ENCODE results near the gene EDN1. TPM values are rescaled to one million over a fixed set of nuclear protein-coding genes. Genes with fewer than 3 reads are reported as not detected.

The EDN1 gene
- total RNA-seq, 3 donors from 2014 or later (not counting 1 experiment from before 2014, with no cell fraction given) = 0.63 to 1.5 (median 0.71) TPM

- no peaks in the 10 kb centered on the region for H3K36me3 Mint-ChIP-seq
- no peak overlapping the region for H3K27ac ChIP-seq (ENCODE audit: low read length)
- no peaks in the 10 kb centered on the region for H3K4me1 ChIP-seq (ENCODE audit: control insufficient read depth, insufficient read depth, low read length)
- no peaks in the 10 kb centered on the region for H3K36me3 ChIP-seq (ENCODE audit: control insufficient read depth, insufficient read depth, low read length)
- H3K4me1 Mint-ChIP-seq = no peaks in the 10 kb centered on the region
- H3K27me3 ChIP-seq (ENCODE audit: control insufficient read depth, insufficient read depth, low read length) = peaks cover 3% of the 10 kb centered on the region
- no peak for TF ChIP-seq CTCF (IDR thresholded peaks at IDR 0.05)
- ATAC-seq (no peak), DNase-seq (no peak)
- intact Hi-C loops (cut with micrococcal nuclease) = no loop called here
- no peak overlapping the region for H3K4me3 Mint-ChIP-seq
- no peaks in the 10 kb centered on the region for H3K9me3 Mint-ChIP-seq
- H3K4me3 ChIP-seq (ENCODE audit: low read length) = no peak overlapping the region
- H3K27me3 Mint-ChIP-seq (ENCODE audit: low read depth in 2 of 2) = peaks cover 5 to 22% of the 10 kb centered on the region in 2 donors
- H3K27ac Mint-ChIP-seq = no peak overlapping the region
- no peaks in the 10 kb centered on the region for H3K9me3 ChIP-seq (ENCODE audit: control insufficient read depth, insufficient read depth, low read length)
- WGBS (ENCODE audit: insufficient coverage) = 83% methylated on average over 3 of the region's 3 CpGs
Measured at GRCh38 chr6:12297363-12298016, 7.3 kb downstream of the EDN1 start.

GRCh38 chr6:12298017-12298978 lies 8.1 kb downstream of the EDN1 start:
- Mint-ChIP-seq H3K27me3 (ENCODE audit: low read depth in 2 of 2) (peaks cover 2 to 14% of the 10 kb centered on the region in 2 donors), H3K27ac (no peak overlapping the region), H3K4me3 (no peak overlapping the region), H3K36me3 (no peaks in the 10 kb centered on the region), H3K4me1 (no peaks in the 10 kb centered on the region), H3K9me3 (no peaks in the 10 kb centered on the region)
- WGBS (ENCODE audit: insufficient coverage) = 89% methylated on average over 7 of the region's 7 CpGs
- H3K4me1 ChIP-seq (ENCODE audit: control insufficient read depth, insufficient read depth, low read length) = no peaks in the 10 kb centered on the region
- intact Hi-C loops (cut with micrococcal nuclease) = no loop called here
- no peak overlapping the region for H3K27ac ChIP-seq (ENCODE audit: low read length)
- H3K9me3 ChIP-seq (ENCODE audit: control insufficient read depth, insufficient read depth, low read length) = no peaks in the 10 kb centered on the region
- DNase-seq = no peak
- no peak overlapping the region for H3K4me3 ChIP-seq (ENCODE audit: low read length)
- H3K27me3 ChIP-seq (ENCODE audit: control insufficient read depth, insufficient read depth, low read length) = no peaks in the 10 kb centered on the region
- no peak for TF ChIP-seq CTCF (IDR thresholded peaks at IDR 0.05)
- no peaks in the 10 kb centered on the region for H3K36me3 ChIP-seq (ENCODE audit: control insufficient read depth, insufficient read depth, low read length)
- ATAC-seq = no peak

- ATAC-seq = no peak
- H3K4me3 Mint-ChIP-seq = no peak overlapping the region
- intact Hi-C loops (cut with micrococcal nuclease) = no loop called here
Measured at GRCh38 chr6:12298995-12299394, 8.8 kb downstream of the EDN1 start.

More at GRCh38 chr6:12298995-12299394, 8.8 kb downstream of the EDN1 start:
- H3K36me3 ChIP-seq (ENCODE audit: control insufficient read depth, insufficient read depth, low read length) = no peaks in the 10 kb centered on the region
- no peak overlapping the region for H3K27ac ChIP-seq (ENCODE audit: low read length)
- H3K27ac Mint-ChIP-seq = no peak overlapping the region
- no peaks in the 10 kb centered on the region for H3K4me1 ChIP-seq (ENCODE audit: control insufficient read depth, insufficient read depth, low read length)
- H3K9me3 Mint-ChIP-seq = no peaks in the 10 kb centered on the region
- no peak for DNase-seq
- H3K9me3 ChIP-seq (ENCODE audit: control insufficient read depth, insufficient read depth, low read length) = no peaks in the 10 kb centered on the region
- 68% methylated on average over 1 of the region's 1 CpG for WGBS (ENCODE audit: insufficient coverage)
- peaks cover 2 to 7% of the 10 kb centered on the region in 2 donors for H3K27me3 Mint-ChIP-seq (ENCODE audit: low read depth in 2 of 2)
- H3K4me1 Mint-ChIP-seq = no peaks in the 10 kb centered on the region
- no peaks in the 10 kb centered on the region for H3K36me3 Mint-ChIP-seq
- H3K4me3 ChIP-seq (ENCODE audit: low read length) = no peak overlapping the region
- TF ChIP-seq CTCF (IDR thresholded peaks at IDR 0.05) = no peak
- H3K27me3 ChIP-seq (ENCODE audit: control insufficient read depth, insufficient read depth, low read length) = no peaks in the 10 kb centered on the region

Measured in natural killer cell (primary cell).